BJ (cell line): Measurements from ENCODE around the gene NOM1. TPM values are rescaled to one million over a fixed set of nuclear protein-coding genes. Genes with fewer than 3 reads are reported as not detected.

Experiments
- CTCF ChIA-PET: fragments of 350-600 bp; formaldehyde crosslinking; extraction: SDS; loops from one replicate; lab custom pipeline; 2021; ENCODE audit warnings: antibody characterized with exemption, inconsistent platforms; lab: Yijun Ruan, JAX
- POLR2A ChIA-PET: fragments of 300-600 bp; sonication (Branson Sonifier 250); formaldehyde crosslinking; extraction: SDS; loops from one replicate; lab custom pipeline; 2021; ENCODE audit warnings: antibody characterized with exemption; lab: Charles Lee
- DNase-seq: peaks from one replicate; pipeline ENCODE4 v3.0.0-alpha.2; 2011; ENCODE audit warnings: low read depth
- H3K27me3 ChIP-seq: 2 replicates; pipeline ENCODE4 v1.6.0; 2011; ENCODE audit warnings: low read length; ENCODE audit not compliant: control insufficient read depth, insufficient read depth
- H3K36me3 ChIP-seq: 2 replicates; pipeline ENCODE4 v1.5.1; 2011; ENCODE audit warnings: low read length; ENCODE audit not compliant: control insufficient read depth, insufficient read depth
- H3K4me3 ChIP-seq: 2 replicates; pipeline ENCODE4 v1.5.1; 2011; ENCODE audit warnings: low read depth, mild to moderate bottlenecking, control low read depth, low read length
- CTCF ChIP-seq: IDR thresholded peaks from 2 replicates; pipeline ENCODE4 v1.5.1; 2011; ENCODE audit warnings: low read depth, mild to moderate bottlenecking, control low read depth, inconsistent platforms, low read length, moderate library complexity; ENCODE audit not compliant: insufficient read depth
- polyA plus RNA-seq: library from polyadenylated mRNA; depleted of rRNA; stranded (reverse); fragments of >200 nt; gene quantifications from 2 replicates; pipeline ENCODE4 v1.2.3, GENCODE V29; 2011

NOM1 gene
- polyA plus RNA-seq, 1 experiment: 8.0 TPM

DNA sequence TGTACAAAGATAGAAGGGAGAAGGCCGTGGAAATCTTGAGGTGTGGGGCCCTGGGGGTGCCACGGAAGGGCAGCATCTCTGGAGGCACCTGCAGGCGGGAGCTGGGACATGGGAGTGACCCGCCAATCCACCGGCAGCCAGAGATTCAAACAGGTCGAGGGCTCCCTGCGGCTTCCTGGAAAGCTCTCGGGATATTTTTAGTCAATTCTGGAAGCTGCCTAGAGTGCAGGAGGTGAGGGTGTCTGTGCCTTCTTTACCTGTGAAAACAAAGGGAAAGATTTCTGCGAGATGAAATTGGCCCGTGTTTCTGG, 44.4 kb downstream of the NOM1 start:
- H3K36me3 ChIP-seq: no peaks in the 10 kb centered on the region
- DNase-seq: no peak
- H3K27me3 ChIP-seq: peaks cover 18% of the 10 kb centered on the region
- no peak for TF ChIP-seq CTCF
- POLR2A ChIA-PET: no interaction called here
- no peak overlapping the region for H3K4me3 ChIP-seq
- CTCF ChIA-PET: no interaction called here

- no peaks in the 10 kb centered on the region for H3K36me3 ChIP-seq
- CTCF ChIA-PET: no interaction called here
- POLR2A ChIA-PET: no interaction called here
- no peak overlapping the region for H3K4me3 ChIP-seq
- TF ChIP-seq CTCF: no peak
- DNase-seq: no peak
- H3K27me3 ChIP-seq: peaks cover 21% of the 10 kb centered on the region
Measured at GRCh38 chr7:156994417-156994816, 44.9 kb downstream of the NOM1 start.

- TF ChIP-seq CTCF: no peak
- DNase-seq: no peak
- Histone ChIP-seq H3K4me3 (no peak overlapping the region), H3K27me3 (peaks cover 40% of the 10 kb centered on the region), H3K36me3 (no peaks in the 10 kb centered on the region)
- ChIA-PET CTCF (interaction anchor here (0.7 kb wide), 1 partner anchor 1194 kb away, joined by 3 read pairs; no protein-coding TSS in a partner anchor), POLR2A (no interaction called here)
Measured at GRCh38 chr7:156998988-156999957, 49.8 kb downstream of the NOM1 start.

- Histone ChIP-seq H3K4me3 (no peak overlapping the region), H3K27me3 (peaks cover 48% of the 10 kb centered on the region), H3K36me3 (no peaks in the 10 kb centered on the region)
- ChIA-PET POLR2A (no interaction called here), CTCF (no interaction called here)
- no peak for DNase-seq
- no peak for TF ChIP-seq CTCF
Measured at GRCh38 chr7:156999958-157000726, 50.6 kb downstream of the NOM1 start.
